Panc1 (cell line): Measurements from ENCODE around the gene ENOSF1.

Experiments
- POLR2AphosphoS5 ChIP-seq: IDR thresholded peaks from 2 replicates; pipeline ENCODE4 v1.6.1; 2012; ENCODE audit warnings: mild to moderate bottlenecking, low read depth, low read length, moderate library complexity
- SIN3A ChIP-seq: IDR thresholded peaks from 2 replicates; pipeline ENCODE4 v1.6.1; 2012; ENCODE audit warnings: low read depth, mild to moderate bottlenecking, low read length, moderate library complexity, borderline replicate concordance; ENCODE audit not compliant: insufficient read depth
- TF ChIP-seq, protein P1 (sequence below): fragments of 450-650 bp; IDR thresholded peaks from 2 replicates; pipeline ENCODE4 v1.5.1; 2017; ENCODE audit warnings: mild to moderate bottlenecking

- TF ChIP-seq, protein P1, sequence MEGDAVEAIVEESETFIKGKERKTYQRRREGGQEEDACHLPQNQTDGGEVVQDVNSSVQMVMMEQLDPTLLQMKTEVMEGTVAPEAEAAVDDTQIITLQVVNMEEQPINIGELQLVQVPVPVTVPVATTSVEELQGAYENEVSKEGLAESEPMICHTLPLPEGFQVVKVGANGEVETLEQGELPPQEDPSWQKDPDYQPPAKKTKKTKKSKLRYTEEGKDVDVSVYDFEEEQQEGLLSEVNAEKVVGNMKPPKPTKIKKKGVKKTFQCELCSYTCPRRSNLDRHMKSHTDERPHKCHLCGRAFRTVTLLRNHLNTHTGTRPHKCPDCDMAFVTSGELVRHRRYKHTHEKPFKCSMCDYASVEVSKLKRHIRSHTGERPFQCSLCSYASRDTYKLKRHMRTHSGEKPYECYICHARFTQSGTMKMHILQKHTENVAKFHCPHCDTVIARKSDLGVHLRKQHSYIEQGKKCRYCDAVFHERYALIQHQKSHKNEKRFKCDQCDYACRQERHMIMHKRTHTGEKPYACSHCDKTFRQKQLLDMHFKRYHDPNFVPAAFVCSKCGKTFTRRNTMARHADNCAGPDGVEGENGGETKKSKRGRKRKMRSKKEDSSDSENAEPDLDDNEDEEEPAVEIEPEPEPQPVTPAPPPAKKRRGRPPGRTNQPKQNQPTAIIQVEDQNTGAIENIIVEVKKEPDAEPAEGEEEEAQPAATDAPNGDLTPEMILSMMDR = no peak
- no peak for TF ChIP-seq POLR2AphosphoS5
- TF ChIP-seq SIN3A = no peak
Measured at GRCh38 chr18:678482-679182, 33.8 kb downstream of the ENOSF1 start.
